B cell (primary cell): ENCODE results near the gene MAPK4. TPM values are rescaled to one million over a fixed set of nuclear protein-coding genes. Genes with fewer than 3 reads are reported as not detected.

Experiments used
- ATAC-seq: fragments of 200-7000 bp; cut with Tn5 transposase; one replicate; pipeline ENCODE4 v1.10.0; 2021; ENCODE audit warnings: low read depth, mild to moderate bottlenecking, moderate number of reproducible peaks, moderate library complexity
- CTCF ChIA-PET: fragments of 350-600 bp; sonication (Branson Sonifier 250); formaldehyde crosslinking; loops from one replicate; lab custom pipeline; 2021; ENCODE audit warnings: antibody characterized with exemption, inconsistent platforms; lab: Charles Lee
- POLR2A ChIA-PET: fragments of 350-600 bp; sonication (Branson Sonifier 250); formaldehyde crosslinking; loops from one replicate; lab custom pipeline; 2021; ENCODE audit warnings: antibody characterized with exemption; lab: Charles Lee
- DNase-seq: peaks from one replicate; pipeline ENCODE4 v3.0.0; 2013
- H2AFZ ChIP-seq: 2 replicates; pipeline ENCODE4 v1.6.1; 2012; ENCODE audit warnings: mild to moderate bottlenecking, low read depth, low read length; ENCODE audit not compliant: insufficient read depth, poor library complexity, severe bottlenecking
- H3K27ac ChIP-seq, 2 donors: 1 replicate in 1 of 2; 2 replicates in 1 of 2; pipeline ENCODE4 v1.5.1; 2012 to 2013; ENCODE audit warnings: low read length in 2 of 2, mild to moderate bottlenecking in 2 of 2, moderate library complexity in 1 of 2
- H3K27me3 ChIP-seq, 4 experiments: fragments of 200-600 bp in 1 of 4; sonication (generic) in 1 of 4; replicated peaks in 1 of 4; 1 replicate in 2 of 4; 2 replicates in 2 of 4; pipeline versions ENCODE4 v1.6.1 to v1.7.0; 2013 to 2016; ENCODE audit warnings: low read length in 3 of 4, mild to moderate bottlenecking in 2 of 4, mixed read lengths in 1 of 4, moderate library complexity in 1 of 4; ENCODE audit not compliant: insufficient read depth in 4 of 4, control insufficient read depth in 3 of 4; ENCODE audit errors: control extremely low read depth in 1 of 4
- H3K36me3 ChIP-seq, 2 experiments: replicated peaks in 1 of 2; 1 replicate in 1 of 2; 2 replicates in 1 of 2; pipeline versions ENCODE4 v1.6.1 to v1.7.1; 2013; ENCODE audit warnings: low read length in 1 of 2; ENCODE audit not compliant: insufficient read depth in 2 of 2, control insufficient read depth in 1 of 2; ENCODE audit errors: control extremely low read depth in 1 of 2, extremely low read depth in 1 of 2
- H3K4me1 ChIP-seq, 2 donors: fragments of 200-600 bp in 1 of 2; sonication (generic) in 1 of 2; 1 replicate in 1 of 2; 2 replicates in 1 of 2; pipeline versions ENCODE4 v1.5.1 to v1.6.1; 2013 to 2017; ENCODE audit warnings: low read length in 2 of 2; ENCODE audit not compliant: control insufficient read depth in 2 of 2, insufficient read depth in 2 of 2
- H3K4me2 ChIP-seq: replicated peaks from 2 replicates; pipeline ENCODE3; 2012; ENCODE audit warnings: mild to moderate bottlenecking, low read depth, low read length; ENCODE audit not compliant: poor library complexity, severe bottlenecking
- H3K4me3 ChIP-seq, 5 experiments: fragments of 200-600 bp in 1 of 5; sonication (generic) in 1 of 5; 1 replicate in 3 of 5; 2 replicates in 2 of 5; pipeline versions ENCODE4 v1.5.1 to v1.7.0; 2011 to 2016; ENCODE audit warnings: low read length in 4 of 5, mild to moderate bottlenecking in 4 of 5, low read depth in 2 of 5, control low read depth in 1 of 5, moderate library complexity in 1 of 5; ENCODE audit not compliant: insufficient read depth in 1 of 5; ENCODE audit errors: control extremely low read depth in 1 of 5, extremely low read depth in 1 of 5
- H3K79me2 ChIP-seq: fragments of 200-600 bp; sonication (generic); one replicate; pipeline ENCODE4 v1.6.0; 2016; ENCODE audit warnings: low read length; ENCODE audit not compliant: control insufficient read depth, insufficient read depth
- H3K9ac ChIP-seq: fragments of 200-600 bp; sonication (generic); 2 replicates; pipeline ENCODE4 v1.6.1; 2017; ENCODE audit warnings: mild to moderate bottlenecking, low read length, moderate library complexity
- H3K9me3 ChIP-seq, 3 donors: one replicate each; pipeline versions ENCODE4 v1.6.1 to v1.7.1; 2013; ENCODE audit warnings: low read length in 2 of 3; ENCODE audit not compliant: control insufficient read depth in 2 of 3, insufficient read depth in 1 of 3; ENCODE audit errors: control extremely low read depth in 1 of 3
- H4K20me1 ChIP-seq: 2 replicates; pipeline ENCODE4 v1.6.0; 2012; ENCODE audit warnings: mild to moderate bottlenecking, low read length; ENCODE audit not compliant: insufficient read depth, control insufficient read depth, poor library complexity, severe bottlenecking
- H3K27ac Mint-ChIP-seq: one replicate; pipeline ENCODE4 v1.8.0; 2021; ENCODE audit warnings: mixed read lengths
- H3K27me3 Mint-ChIP-seq: one replicate; pipeline ENCODE4 v1.8.0; 2021; ENCODE audit warnings: mixed read lengths
- H3K4me1 Mint-ChIP-seq: one replicate; pipeline ENCODE4 v1.8.0; 2021; ENCODE audit warnings: mixed read lengths
- H3K4me3 Mint-ChIP-seq: one replicate; pipeline ENCODE4 v1.8.0; 2021; ENCODE audit warnings: mixed read lengths
- H3K9me3 Mint-ChIP-seq: one replicate; pipeline ENCODE4 v1.8.0; 2022; ENCODE audit warnings: mixed read lengths; ENCODE audit not compliant: insufficient read depth
- EZH2 ChIP-seq: IDR thresholded peaks from 2 replicates; pipeline ENCODE4 v1.6.1; 2012; ENCODE audit warnings: borderline replicate concordance, low read depth, mild to moderate bottlenecking, moderate library complexity, low read length; ENCODE audit not compliant: insufficient read depth, poor library complexity, severe bottlenecking
- WGBS: methylation state at CpG from one replicate; pipeline ENCODE4 v1.1.5; 2013; ENCODE audit warnings: missing lambda C conversion rate; ENCODE audit not compliant: insufficient coverage; 5-methylcytosine and 5-hydroxymethylcytosine counted together
- intact Hi-C: fragments of 100-400 bp; cut with micrococcal nuclease; formaldehyde crosslinking; loops from one replicate; pipeline ENCODE4 v1.10.0; 2022
- polyA plus RNA-seq: library from polyadenylated mRNA; depleted of rRNA; stranded (reverse); fragments of >200 nt; gene quantifications from 2 replicates; pipeline ENCODE4 v1.2.3, GENCODE V29; 2012
- total RNA-seq, 2 donors: library from RNA; stranded (reverse); fragments of 120-200 nt in 1 of 2; gene quantifications; 1 replicate in 1 of 2; 2 replicates in 1 of 2; pipeline versions ENCODE4 v1.2.3 to v1.2.4, GENCODE V29; 2013 to 2022
- TF ChIP-seq, protein P1 (sequence below): fragments of 200-600 bp; IDR thresholded peaks from one replicate; pipeline ENCODE4 v1.8.0; 2022; ENCODE audit warnings: antibody characterized with exemption, mild to moderate bottlenecking

MAPK4 gene
- total and polyA plus RNA-seq, 2 donors (not counting 1 experiment from before 2014, with no cell fraction given) = not detected

DNA sequence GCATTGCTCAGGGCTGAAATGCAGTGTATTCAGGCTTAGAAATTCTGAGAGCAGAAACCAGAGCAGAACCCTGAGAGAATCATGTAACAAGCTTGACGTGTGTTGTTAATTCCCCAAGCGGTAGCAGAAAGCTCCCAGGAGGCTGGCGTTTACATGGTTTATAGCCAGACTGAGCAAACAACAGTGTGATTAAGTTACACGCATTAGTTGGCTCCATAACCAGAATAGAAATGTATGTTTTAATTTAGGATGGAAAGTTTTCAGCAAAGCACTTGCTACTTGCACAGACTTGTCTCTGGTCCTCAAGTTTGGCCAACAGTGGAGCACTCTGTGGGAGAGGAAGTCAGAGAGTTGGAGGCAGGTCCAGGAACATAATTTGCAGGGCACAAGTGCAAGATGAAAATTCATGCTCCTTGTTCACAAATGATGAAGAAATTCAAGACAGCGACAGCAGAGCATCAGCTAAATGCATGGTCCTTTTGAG, 69.3 kb downstream of the MAPK4 start:
- Histone ChIP-seq H3K9ac (no peak overlapping the region), H3K9me3 (no peaks in the 10 kb centered on the region), H3K27ac (no peak overlapping the region), H3K4me3 (no peak overlapping the region), H3K27me3 (peaks cover 0 to 3% (median 0%) of the 10 kb centered on the region in 4 experiments), H3K79me2 (no peaks in the 10 kb centered on the region), H2AFZ (no peak overlapping the region), H4K20me1 (no peaks in the 10 kb centered on the region), H3K4me2 (no peak overlapping the region), H3K4me1 (no peaks in the 10 kb centered on the region), H3K36me3 (no peaks in the 10 kb centered on the region)
- TF ChIP-seq EZH2 = no peak
- TF ChIP-seq, protein P1, sequence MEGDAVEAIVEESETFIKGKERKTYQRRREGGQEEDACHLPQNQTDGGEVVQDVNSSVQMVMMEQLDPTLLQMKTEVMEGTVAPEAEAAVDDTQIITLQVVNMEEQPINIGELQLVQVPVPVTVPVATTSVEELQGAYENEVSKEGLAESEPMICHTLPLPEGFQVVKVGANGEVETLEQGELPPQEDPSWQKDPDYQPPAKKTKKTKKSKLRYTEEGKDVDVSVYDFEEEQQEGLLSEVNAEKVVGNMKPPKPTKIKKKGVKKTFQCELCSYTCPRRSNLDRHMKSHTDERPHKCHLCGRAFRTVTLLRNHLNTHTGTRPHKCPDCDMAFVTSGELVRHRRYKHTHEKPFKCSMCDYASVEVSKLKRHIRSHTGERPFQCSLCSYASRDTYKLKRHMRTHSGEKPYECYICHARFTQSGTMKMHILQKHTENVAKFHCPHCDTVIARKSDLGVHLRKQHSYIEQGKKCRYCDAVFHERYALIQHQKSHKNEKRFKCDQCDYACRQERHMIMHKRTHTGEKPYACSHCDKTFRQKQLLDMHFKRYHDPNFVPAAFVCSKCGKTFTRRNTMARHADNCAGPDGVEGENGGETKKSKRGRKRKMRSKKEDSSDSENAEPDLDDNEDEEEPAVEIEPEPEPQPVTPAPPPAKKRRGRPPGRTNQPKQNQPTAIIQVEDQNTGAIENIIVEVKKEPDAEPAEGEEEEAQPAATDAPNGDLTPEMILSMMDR = no peak
- CTCF ChIA-PET = no interaction called here
- intact Hi-C loops = no loop called here
- DNase-seq (no peak), ATAC-seq (no peak)
- POLR2A ChIA-PET = no interaction called here
- H3K4me1 Mint-ChIP-seq = no peaks in the 10 kb centered on the region
- H3K27ac Mint-ChIP-seq = no peak overlapping the region
- peaks cover 17% of the 10 kb centered on the region for H3K27me3 Mint-ChIP-seq
- no peaks in the 10 kb centered on the region for H3K9me3 Mint-ChIP-seq
- no peak overlapping the region for H3K4me3 Mint-ChIP-seq
- WGBS = 88% methylated on average over 5 of the region's 5 CpGs

DNA sequence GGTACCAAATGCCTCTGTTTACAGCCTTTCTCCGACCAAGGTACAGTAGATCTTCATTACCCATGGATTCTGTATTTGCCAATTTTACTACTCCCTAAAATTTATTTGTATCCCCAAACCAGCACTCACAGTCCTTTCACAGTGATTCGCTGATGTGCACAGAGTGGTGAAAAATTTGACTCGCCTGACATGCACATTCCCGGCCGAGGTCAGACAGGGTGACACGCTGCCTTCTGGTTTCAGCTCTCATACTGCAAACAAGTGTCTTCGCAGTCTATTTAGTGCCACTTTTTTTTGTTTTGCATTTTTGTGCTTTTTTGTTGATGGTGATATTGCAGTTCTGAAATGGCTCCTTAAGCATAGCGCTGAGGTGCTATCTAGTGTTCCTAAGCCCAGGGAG, 71.0 kb downstream of the MAPK4 start:
- Histone ChIP-seq H4K20me1 (no peaks in the 10 kb centered on the region), H3K4me1 (no peaks in the 10 kb centered on the region), H3K27me3 (no peaks in the 10 kb centered on the region), H3K36me3 (no peaks in the 10 kb centered on the region), H3K9ac (no peak overlapping the region), H3K4me3 (no peak overlapping the region), H3K9me3 (no peaks in the 10 kb centered on the region), H3K79me2 (no peaks in the 10 kb centered on the region), H3K27ac (no peak overlapping the region), H2AFZ (no peak overlapping the region), H3K4me2 (no peak overlapping the region)
- H3K27ac Mint-ChIP-seq = no peak overlapping the region
- H3K27me3 Mint-ChIP-seq = peaks cover 17% of the 10 kb centered on the region
- CTCF ChIA-PET = no interaction called here
- TF ChIP-seq EZH2 = no peak
- TF ChIP-seq, protein P1 = no peak
- WGBS = 88% methylated on average over 7 of the region's 8 CpGs
- no peak for ATAC-seq
- H3K4me3 Mint-ChIP-seq = no peak overlapping the region
- no peak for DNase-seq
- POLR2A ChIA-PET = no interaction called here
- no peaks in the 10 kb centered on the region for H3K9me3 Mint-ChIP-seq
- no peaks in the 10 kb centered on the region for H3K4me1 Mint-ChIP-seq
- intact Hi-C loops = no loop called here
